KMS-11 (cell line): Measurements from ENCODE around the gene DAGLB.

Experiments
- H2AFZ ChIP-seq: fragments of 200-600 bp; sonication (generic); 2 replicates; pipeline ENCODE4 v1.6.1; 2016; ENCODE audit warnings: antibody characterized with exemption, mixed run types, low read depth
- H3K27ac ChIP-seq: fragments of 200-600 bp; sonication (generic); 2 replicates; pipeline ENCODE4 v1.6.1; 2016; ENCODE audit warnings: mild to moderate bottlenecking, mixed run types
- H3K27me3 ChIP-seq: fragments of 200-600 bp; sonication (generic); 2 replicates; pipeline ENCODE4 v1.6.1; 2017; ENCODE audit warnings: mild to moderate bottlenecking, low read depth, mixed run types, moderate library complexity; ENCODE audit not compliant: insufficient read depth
- H3K36me3 ChIP-seq: fragments of 200-600 bp; sonication (generic); 2 replicates; pipeline ENCODE4 v1.6.1; 2017; ENCODE audit warnings: mild to moderate bottlenecking, mixed run types; ENCODE audit not compliant: insufficient read depth
- H3K4me1 ChIP-seq: fragments of 200-600 bp; sonication (generic); 2 replicates; pipeline ENCODE4 v1.6.1; 2016; ENCODE audit warnings: mild to moderate bottlenecking, low read depth, mixed run types; ENCODE audit not compliant: poor library complexity, severe bottlenecking
- H3K4me2 ChIP-seq: fragments of 200-600 bp; sonication (generic); 2 replicates; pipeline ENCODE4 v1.7.0; 2016; ENCODE audit warnings: mild to moderate bottlenecking, mixed run types
- H3K4me3 ChIP-seq: fragments of 200-600 bp; sonication (generic); IDR thresholded peaks from 2 replicates; pipeline ENCODE4 v1.6.1; 2017; ENCODE audit warnings: low read depth, low read length, mixed read lengths; ENCODE audit not compliant: insufficient read depth
- H3K79me2 ChIP-seq: fragments of 200-600 bp; sonication (generic); 2 replicates; pipeline ENCODE4 v1.6.1; 2016; ENCODE audit warnings: low read depth, mixed run types; ENCODE audit not compliant: insufficient read depth
- H3K9ac ChIP-seq: fragments of 200-600 bp; sonication (generic); 2 replicates; pipeline ENCODE4 v1.6.1; 2016; ENCODE audit warnings: mild to moderate bottlenecking, mixed run types
- H4K20me1 ChIP-seq: fragments of 200-600 bp; sonication (generic); 2 replicates; pipeline ENCODE4 v1.6.1; 2016; ENCODE audit warnings: mild to moderate bottlenecking, mixed run types; ENCODE audit not compliant: insufficient read depth
- CTCF ChIP-seq: fragments of 200-600 bp; sonication (generic); conservative IDR thresholded peaks from 2 replicates; pipeline ENCODE4 v1.6.1; 2017; ENCODE audit warnings: low read depth, mild to moderate bottlenecking, antibody characterized with exemption, low read length, moderate library complexity, mixed read lengths

DAGLB gene

DNA sequence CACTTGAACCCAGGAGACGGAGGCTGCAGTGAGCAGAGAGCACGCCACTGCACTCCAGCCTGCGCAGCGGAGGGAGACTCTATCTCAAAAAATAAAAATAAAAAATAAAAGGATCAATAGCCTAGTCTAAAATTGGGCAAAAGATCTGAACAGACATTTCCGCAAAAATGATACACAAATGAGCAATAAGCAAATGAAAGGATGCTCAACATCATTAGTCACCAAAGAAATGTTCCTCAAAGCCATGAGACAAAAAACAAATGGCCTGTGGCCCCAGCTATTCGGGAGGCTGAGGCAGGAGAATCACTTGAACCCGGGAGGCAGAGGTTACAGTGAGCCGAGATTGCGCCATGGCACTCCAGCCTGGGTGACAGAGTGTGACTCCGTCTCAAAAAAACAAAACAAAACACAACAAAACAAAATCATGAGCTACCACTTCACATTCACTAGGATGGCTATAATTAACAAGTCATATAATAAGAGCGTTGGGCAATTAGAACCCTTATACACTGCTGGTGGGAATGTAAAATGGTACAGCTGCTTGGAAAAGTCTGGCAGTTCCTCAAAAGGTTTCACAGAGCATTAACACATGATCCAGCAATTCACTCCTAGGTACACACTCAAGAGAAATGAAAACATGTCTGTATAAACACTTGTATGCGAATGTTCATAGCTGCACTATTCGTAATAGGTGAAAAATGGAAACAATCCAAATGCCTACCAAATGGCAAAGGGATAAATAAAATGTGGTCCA is 3.1 kb downstream of the DAGLB start:
- TF ChIP-seq CTCF, result no peak
- Histone ChIP-seq H4K20me1 (no peaks in the 10 kb centered on the region), H3K79me2 (peaks cover 32% of the 10 kb centered on the region; the same call in 1 of the 2 replicates), H3K9ac (no peak overlapping the region), H3K4me2 (no peak overlapping the region), H3K4me3 (no peak overlapping the region), H3K27me3 (no peaks in the 10 kb centered on the region), H3K36me3 (peaks cover 3% of the 10 kb centered on the region; the same call in 1 of the 2 replicates), H3K27ac (no peak overlapping the region), H3K4me1 (peaks cover 3% of the 10 kb centered on the region), H2AFZ (no peak overlapping the region)

DNA sequence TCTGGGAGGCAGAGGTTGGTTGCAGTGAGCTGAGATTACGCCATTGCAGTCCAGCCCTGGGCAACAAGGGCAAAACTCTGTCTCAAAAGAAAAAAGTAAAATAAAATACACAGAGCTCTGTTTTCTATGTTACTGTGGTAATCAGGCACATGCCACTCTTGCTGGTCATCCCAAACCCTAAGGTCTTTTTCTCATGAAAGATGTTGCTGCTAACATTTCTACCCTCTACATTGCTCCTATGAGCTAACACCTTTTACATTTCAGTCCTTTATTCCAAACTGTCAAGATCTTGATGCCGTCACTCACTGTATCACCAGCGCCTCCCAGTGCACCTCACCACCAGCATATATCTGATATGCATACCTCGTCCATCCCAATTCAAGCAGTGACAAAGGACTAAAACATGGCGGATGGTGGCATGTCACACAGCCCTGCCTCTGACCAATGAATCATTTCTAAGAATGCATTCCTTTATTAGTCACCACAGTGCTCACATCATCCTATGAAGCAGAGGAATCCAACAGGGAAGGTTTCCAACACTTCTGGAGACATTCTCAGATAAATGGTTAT is 4.3 kb downstream of the DAGLB start:
- peaks cover 11% of the 10 kb centered on the region for H3K4me1 ChIP-seq
- no peak overlapping the region for H3K27ac ChIP-seq
- H3K36me3 ChIP-seq, result peaks cover 3% of the 10 kb centered on the region; the same call in 1 of the 2 replicates
- H3K79me2 ChIP-seq, result peaks cover 37% of the 10 kb centered on the region; the same call in 1 of the 2 replicates
- no peaks in the 10 kb centered on the region for H3K27me3 ChIP-seq
- no peak for TF ChIP-seq CTCF
- no peak overlapping the region for H3K4me2 ChIP-seq
- no peak overlapping the region for H2AFZ ChIP-seq
- H4K20me1 ChIP-seq, result no peaks in the 10 kb centered on the region
- no peak overlapping the region for H3K9ac ChIP-seq
- H3K4me3 ChIP-seq, result no peak overlapping the region

DNA sequence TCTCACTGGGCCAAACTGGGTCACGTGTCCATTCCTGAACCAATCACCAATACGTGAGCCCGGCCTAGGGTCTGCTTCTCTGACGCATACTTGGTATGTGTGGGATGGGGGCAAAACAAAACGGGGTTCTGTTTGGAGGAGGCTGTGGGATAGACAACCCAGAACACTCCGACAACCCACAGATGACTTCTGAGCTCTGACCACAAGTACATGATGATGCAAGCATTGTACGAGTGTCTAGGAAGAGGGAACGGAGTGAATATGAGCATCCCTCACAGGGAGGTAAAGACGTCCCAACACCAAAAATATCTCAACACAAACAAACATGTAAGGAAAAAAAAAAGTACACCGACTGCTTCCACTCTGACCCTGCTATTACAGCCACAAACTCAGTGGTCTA is 5.6 kb downstream of the DAGLB start:
- peaks cover 3% of the 10 kb centered on the region; the same call in 1 of the 2 replicates for H3K36me3 ChIP-seq
- no peak overlapping the region for H3K4me2 ChIP-seq
- no peak overlapping the region for H2AFZ ChIP-seq
- TF ChIP-seq CTCF, result no peak
- H3K9ac ChIP-seq, result no peak overlapping the region
- H3K4me1 ChIP-seq, result peaks cover 20% of the 10 kb centered on the region
- no peak overlapping the region for H3K27ac ChIP-seq
- peaks cover 40% of the 10 kb centered on the region; the same call in 1 of the 2 replicates for H3K79me2 ChIP-seq
- no peak overlapping the region for H3K4me3 ChIP-seq
- H4K20me1 ChIP-seq, result no peaks in the 10 kb centered on the region
- no peaks in the 10 kb centered on the region for H3K27me3 ChIP-seq

DNA sequence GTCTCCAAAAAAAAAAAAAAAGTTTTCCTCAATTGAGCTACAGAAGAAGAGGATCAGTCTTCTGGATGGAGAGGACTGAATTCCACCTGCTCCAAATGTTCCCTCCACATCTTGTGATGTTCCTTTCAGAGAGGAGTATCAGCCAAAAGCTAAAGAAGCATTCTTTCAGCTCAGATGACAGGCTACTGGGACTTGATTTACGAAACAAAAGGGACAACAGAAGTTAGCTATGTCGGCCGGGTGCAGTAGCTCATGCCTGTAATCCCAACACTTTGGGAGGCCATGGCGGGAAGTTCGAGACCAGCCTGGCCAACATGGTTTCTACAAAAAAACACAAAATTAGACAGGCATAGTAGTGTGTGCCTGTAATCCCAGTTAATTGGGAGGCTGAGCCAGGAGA is 7.4 kb downstream of the DAGLB start:
- Histone ChIP-seq H3K79me2 (peaks cover 30% of the 10 kb centered on the region; the same call in 1 of the 2 replicates), H3K4me1 (peaks cover 22% of the 10 kb centered on the region), H3K27me3 (no peaks in the 10 kb centered on the region)

More for the DNA sequence above, 7.4 kb downstream of the DAGLB start:
- TF ChIP-seq CTCF, result no peak
- Histone ChIP-seq H2AFZ (no peak overlapping the region), H3K36me3 (peaks cover 3% of the 10 kb centered on the region; the same call in 1 of the 2 replicates), H3K9ac (no peak overlapping the region), H3K27ac (no peak overlapping the region), H3K4me3 (no peak overlapping the region), H4K20me1 (no peaks in the 10 kb centered on the region), H3K4me2 (no peak overlapping the region)
